Stimulated activated naive CD8-positive, alpha-beta T cell treated with anti-CD3 and anti-CD28 coated beads, Interleukin-15, amount 100 ng/mL, for 72 hours (primary cell): ENCODE results near the gene BCL11A.
A peak's percentile ranks its signal among the peaks of the same experiment; 100 is the strongest.

Experiments used
- ATAC-seq: fragments of 150-1000 bp; cut with Tn5 transposase; 2 replicates; pipeline ENCODE4 v1.10.0; 2021; ENCODE audit warnings: mild to moderate bottlenecking, moderate library complexity
- DNase-seq, 2 donors: peaks; one replicate each; pipeline ENCODE4 v3.0.0; 2021 to 2022
- H3K27ac Mint-ChIP-seq, 2 donors: one replicate each; pipeline ENCODE4 v1.8.0; 2022; ENCODE audit warnings: mild to moderate bottlenecking in 2 of 2, mixed read lengths in 2 of 2, moderate library complexity in 2 of 2
- H3K27me3 Mint-ChIP-seq: one replicate; pipeline ENCODE4 v1.8.0; 2022; ENCODE audit warnings: mixed read lengths
- H3K4me1 Mint-ChIP-seq: one replicate; pipeline ENCODE4 v1.8.0; 2022; ENCODE audit warnings: mild to moderate bottlenecking, mixed read lengths
- H3K4me3 Mint-ChIP-seq, 2 donors: one replicate each; pipeline ENCODE4 v1.8.0; 2022; ENCODE audit warnings: mild to moderate bottlenecking in 2 of 2, mixed read lengths in 2 of 2, moderate library complexity in 1 of 2
- H3K9me3 Mint-ChIP-seq, 2 donors: one replicate each; pipeline ENCODE4 v1.8.0; 2022; ENCODE audit warnings: mixed read lengths in 2 of 2

BCL11A gene

GRCh38 chr2:60406192-60406591 lies 147.3 kb downstream of the BCL11A start:
- Mint-ChIP-seq H3K9me3 (no peaks in the 10 kb centered on the region), H3K27ac (no peak overlapping the region), H3K4me3 (no peak overlapping the region), H3K27me3 (no peaks in the 10 kb centered on the region), H3K4me1 (no peaks in the 10 kb centered on the region)
- ATAC-seq: no peak
- DNase-seq: no peak

GRCh38 chr2:60405271-60405919 lies 148.1 kb downstream of the BCL11A start:
- ATAC-seq (no peak), DNase-seq (no peak)
- Mint-ChIP-seq H3K9me3 (no peaks in the 10 kb centered on the region), H3K4me3 (no peak overlapping the region), H3K4me1 (peaks cover 5% of the 10 kb centered on the region), H3K27ac (peak overlapping the region in 1 of 2 donors; percentile 60), H3K27me3 (no peaks in the 10 kb centered on the region)
